Stimulated activated CD4-positive, alpha-beta T cell treated with anti-CD3 and anti-CD28 coated beads, Interleukin-4, amount 100 ng/mL, for 1 hour (primary cell): ENCODE measurements around the gene CDC26.
"Not testable (repeated sequence)": the region's sequence is repeated elsewhere in the genome, so short reads cannot be mapped to it uniquely, and the experiment has no call there.

Experiments used
- DNase-seq: peaks from one replicate; pipeline ENCODE4 v3.0.0-alpha.2; 2020

Gene CDC26

DNA sequence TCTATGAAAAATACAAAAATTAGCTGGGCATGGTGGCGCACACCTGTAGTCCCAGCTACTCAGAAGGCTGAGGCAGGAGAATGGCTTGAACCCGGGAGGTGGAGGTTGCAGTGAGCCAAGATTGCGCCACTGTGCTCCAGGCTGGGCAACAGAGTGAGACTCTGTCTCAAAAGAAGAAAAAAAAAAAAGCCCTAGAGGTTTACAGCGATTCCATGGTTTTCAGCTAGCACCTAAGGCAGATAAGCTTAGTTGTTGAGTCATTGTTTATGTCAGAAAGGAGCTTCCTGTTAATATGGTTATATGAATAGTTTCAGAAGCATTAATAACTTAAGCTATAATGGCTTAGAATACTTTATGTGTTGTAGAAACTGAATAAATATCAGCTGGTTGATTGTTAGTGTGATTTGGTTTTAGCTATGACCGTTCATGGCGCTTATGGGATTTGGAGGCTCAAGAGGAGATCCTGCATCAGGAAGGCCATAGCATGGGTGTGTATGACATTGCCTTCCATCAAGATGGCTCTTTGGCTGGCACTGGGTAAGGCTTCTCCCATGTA is 14.8 kb upstream of the CDC26 start:
- no peak for DNase-seq

DNA sequence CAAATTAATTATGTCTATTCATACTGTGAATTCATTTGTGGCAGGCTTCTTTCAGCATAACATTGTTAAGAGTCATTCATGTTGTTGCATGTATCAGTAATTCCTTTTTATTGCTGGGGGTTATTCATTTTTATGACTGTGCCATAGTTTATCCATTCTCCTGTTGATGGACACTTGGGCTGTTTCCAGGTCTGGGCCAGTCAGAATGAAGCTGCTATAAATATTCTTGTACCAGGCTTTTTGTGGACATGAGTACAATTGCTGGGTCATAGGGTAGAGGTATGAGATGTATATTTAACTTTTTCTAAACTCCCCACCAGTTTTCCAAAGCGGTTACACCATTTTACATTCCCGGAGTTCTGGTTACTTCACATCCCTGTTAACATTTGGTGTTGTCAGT is 13.7 kb upstream of the CDC26 start:
- DNase-seq = no peak

DNA sequence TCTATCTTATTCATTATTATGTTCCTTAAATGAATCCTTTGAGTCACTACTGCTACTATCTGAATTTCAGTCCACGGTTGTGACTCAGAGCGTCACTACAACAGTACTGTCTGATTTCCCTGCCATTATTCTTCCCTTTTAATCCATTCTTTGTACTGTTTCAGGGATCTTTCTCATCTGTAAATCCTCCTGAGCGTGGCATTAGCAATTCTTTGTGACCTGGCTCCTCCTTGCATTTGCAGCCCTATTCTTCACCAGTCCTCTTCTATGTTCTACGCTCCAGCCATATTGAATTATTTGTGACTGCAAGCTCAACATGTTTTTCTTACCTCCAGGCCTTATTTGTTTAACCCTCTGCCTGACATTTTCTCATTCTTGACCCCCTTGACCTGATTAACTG is 6.0 kb upstream of the CDC26 start:
- no peak for DNase-seq

DNA sequence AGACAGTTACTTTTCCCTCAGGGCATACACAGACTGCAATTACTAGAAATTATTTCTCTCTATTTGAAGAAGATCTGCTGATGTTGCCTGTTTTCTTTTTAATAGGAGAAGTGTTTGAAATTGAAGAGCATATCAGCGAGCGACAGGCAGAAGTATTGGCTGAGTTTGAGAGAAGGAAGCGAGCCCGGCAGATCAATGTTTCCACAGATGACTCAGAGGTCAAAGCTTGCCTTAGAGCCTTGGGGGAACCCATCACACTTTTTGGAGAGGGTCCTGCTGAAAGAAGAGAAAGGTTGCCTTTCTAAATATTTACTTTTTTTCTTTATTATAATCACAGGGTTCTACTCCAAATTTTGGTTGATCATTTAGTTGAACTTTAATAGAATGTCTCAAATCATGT is 3.5 kb upstream of the CDC26 start:
- no peak for DNase-seq

DNA sequence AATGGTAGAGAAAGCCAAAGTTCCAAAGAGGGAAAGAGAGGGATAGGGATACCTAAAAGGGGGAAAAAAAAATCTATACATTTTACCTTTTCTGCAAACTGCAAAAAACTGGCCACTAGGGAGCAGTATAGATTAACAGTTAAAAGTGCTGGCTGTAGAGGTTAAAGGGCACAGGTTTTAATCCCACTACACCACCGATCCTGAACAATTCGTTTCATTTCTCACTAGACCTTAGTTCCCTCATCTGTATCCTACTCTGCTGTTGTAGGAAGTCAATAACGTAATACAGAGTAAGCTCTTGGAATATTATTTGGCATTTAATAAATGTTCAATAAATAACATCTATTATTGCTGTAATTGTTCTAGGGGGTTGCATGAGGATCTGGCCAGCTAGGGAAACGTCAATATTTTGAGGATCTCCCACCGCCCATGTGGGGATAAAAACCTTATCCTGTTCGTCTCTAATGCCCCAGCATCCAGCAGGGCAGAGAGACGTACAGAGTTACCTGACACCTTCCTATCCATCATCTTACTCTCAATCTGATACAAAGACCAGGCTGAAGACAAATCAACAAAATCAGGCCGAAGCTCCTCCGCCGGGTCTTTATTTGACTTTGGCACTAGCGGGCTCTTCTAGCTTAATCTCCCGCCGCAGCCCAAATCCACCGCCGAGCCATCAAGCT is 757 bp downstream of the CDC26 start:
- no peak for DNase-seq

DNA sequence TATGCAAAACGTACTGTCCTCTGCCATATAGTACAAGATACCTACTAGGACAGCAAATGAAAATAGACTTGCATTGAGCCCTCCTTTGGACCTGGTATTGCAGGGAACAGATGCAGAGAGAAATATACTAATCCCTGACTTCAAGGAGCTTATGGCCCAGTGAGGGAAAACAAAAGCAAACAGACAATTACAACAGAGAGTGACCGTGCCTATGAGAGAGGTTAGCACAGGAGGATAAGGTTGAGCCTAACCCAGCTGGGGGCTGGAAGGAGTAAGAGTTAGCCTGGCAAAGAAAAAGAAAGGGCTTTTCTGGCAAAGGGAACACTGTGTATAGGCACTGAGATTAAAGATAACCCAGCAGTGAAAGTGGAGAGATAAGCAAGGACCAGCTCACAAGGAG is 5.5 kb downstream of the CDC26 start:
- no peak for DNase-seq

DNA sequence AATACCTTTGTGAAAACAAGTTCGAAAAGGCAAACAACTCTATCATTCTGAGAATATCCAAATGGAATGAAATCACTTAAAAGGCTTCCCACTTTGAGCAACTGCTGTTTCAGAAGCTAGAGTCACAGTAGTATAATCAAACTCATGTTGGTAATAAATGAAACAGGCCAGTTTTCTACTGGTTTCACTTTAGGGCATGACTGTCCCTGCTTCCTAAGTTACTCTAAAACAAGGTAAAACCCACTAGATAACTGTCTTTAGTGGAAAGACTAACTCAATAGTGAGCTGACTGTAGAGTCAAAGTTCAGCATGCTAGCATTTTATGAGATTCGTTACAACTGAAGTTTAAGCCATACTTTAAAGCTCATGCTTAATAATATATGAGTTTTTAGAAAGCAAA is 6.0 kb downstream of the CDC26 start:
- DNase-seq = no peak

DNA sequence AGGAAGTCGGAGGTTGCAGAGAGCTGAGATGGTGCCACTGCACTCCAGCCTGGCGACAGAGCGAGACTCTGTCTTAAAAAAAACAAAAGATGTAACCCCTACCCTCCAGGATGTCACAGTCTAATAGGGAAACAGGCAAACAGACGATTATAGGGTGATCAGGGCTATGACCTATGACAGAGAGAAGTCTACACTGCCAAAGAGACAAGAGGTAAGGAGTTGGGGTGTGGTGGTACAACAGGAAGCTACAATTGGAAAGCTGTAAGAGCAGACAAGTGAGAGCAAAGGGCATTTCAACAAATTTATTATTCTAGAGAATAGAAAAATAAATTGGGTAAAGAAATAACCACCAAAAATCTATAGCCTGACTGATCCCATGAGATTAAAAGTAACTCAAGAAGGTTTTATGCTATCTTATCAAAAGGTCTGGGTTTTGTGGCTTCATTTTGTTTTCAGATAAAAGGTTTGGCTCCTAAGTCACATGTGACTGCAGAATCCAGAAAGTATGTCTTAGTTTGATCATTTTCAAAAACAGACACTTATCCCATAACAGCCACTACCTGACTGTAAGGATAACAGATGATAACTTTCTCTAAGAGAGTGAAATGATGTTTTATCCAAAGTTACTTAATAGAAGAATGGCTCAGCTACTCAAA is 7.3 kb downstream of the CDC26 start:
- DNase-seq = no peak

DNA sequence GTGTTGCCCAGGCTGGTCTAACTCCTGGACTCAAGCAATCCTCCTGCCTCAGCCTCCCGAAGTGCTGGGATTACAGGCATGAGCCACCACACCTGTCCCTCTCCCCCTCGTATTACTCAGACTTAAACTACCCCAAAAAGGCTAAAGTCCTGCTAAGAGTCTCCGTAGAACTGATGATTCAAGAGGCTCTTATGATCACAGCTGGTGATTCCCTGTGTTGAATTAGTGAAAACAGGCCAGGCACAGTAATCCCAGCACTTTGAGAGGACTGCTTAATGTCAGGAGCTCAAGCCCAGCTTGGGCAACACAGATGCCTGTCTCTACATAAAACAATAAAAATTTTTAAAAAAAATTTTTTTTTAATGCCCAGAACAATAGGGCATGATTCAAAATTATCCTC is 9.2 kb downstream of the CDC26 start:
- DNase-seq = no peak

DNA sequence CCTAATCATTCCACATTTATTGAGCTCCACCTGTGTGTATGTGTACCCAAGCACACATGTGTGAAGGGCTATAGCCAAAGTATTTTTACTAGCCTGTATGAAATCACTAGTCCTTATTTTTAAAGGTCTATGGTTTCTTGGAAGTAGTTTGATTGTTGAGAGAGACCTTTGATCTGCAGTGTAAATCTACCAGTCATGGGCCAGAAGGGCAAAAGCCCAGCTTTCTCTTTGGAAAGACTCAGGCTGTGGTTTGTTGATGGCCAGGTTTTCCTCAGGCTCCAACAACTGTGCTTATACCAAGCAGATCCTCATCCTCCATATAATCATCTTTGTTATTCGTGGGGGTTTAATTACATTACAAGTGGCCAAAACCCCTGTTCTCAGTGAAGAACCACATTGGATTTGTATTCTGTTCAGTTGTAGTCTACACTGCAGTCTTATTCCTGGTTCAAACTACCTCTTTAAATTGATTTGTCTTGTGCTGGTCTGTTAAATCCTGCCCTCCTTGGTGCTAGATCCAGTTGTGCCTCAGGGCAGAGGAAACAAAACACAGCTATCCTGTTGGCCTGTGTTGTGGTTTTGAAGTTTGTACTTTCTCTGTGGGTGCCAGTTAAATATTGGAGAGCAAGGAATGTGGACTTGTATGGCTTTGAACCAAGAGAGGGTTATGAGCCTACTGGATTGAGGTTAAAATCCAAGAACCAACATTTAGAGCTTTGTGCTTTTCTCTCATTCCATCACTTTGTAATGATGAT is 13.3 kb downstream of the CDC26 start:
- no peak for DNase-seq

DNA sequence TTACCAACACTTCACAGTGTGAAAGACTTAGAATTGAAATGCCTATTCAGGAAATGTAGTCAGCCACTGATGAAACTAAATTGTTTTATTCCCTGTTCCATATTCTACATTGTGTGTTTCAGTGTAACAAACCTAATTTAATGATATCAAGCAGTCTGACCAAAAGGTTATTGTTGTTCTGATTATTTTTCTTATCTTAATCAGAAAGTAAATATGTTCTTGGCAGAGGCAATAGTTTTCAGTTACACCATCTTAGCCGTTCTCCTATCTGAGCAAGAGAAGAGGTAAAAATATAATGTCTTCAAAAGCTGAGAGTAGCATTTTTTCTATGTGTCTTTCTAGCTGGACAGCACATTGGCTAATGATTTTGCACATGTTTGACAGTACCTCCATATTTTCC is 17.1 kb downstream of the CDC26 start:
- no peak for DNase-seq

DNA sequence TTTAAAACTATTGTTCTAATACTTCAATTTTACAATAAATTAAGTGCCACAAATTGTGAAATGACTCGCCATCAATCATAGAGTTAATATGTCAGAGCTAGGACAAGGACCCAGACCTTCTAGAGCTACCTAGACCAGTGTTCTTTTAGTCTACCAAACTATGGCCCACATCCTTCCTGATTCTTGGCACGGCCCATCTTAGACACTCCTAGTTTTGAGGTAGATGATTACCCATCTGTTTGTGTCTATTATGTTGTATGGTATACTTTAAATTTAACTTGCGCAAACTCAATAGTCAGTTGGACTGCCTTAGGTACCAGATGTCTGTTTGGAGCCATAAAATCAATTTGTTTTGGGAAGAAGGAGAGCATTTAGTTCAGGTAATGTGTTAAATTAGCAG is 17.5 kb downstream of the CDC26 start:
- DNase-seq = no peak

DNA sequence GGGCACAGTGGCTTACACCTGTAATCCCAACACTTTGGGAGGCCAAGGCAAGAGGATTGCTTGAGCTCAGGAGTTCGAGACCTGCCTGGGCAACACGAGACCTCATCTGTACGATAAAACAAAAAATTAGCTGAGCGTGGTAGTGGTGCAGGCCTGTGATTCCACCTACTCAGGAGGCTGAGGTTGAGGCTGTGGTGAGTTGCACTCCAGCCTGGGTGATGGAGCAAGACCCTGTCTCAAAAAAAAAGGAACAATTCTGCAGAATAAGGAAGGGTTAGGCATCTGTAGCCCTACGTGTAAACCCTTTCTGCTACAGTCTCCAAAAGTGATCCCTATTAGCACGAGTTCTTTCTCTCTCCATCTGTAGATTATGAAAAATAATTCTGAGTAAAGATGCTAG is 19.9 kb downstream of the CDC26 start:
- DNase-seq = no peak

DNA sequence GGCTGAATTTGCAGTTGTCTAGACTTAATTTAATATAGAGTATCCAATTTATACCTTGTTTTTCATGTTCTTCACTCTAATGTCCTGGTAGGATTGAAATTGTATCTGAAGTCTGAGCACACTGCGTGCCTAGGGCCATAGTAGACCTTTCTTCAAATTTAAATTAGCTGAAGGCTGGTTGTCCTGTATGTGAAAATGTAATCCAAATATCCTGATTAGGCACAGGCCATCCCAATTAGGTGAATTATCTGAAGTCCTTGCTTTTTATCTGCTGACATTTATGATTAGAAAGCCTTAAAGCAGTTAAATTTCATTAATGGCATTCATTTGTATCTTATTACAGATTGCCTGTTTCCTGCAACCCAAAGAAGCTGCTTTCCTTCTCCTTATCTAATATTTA is 20.4 kb downstream of the CDC26 start:
- no peak for DNase-seq

DNA sequence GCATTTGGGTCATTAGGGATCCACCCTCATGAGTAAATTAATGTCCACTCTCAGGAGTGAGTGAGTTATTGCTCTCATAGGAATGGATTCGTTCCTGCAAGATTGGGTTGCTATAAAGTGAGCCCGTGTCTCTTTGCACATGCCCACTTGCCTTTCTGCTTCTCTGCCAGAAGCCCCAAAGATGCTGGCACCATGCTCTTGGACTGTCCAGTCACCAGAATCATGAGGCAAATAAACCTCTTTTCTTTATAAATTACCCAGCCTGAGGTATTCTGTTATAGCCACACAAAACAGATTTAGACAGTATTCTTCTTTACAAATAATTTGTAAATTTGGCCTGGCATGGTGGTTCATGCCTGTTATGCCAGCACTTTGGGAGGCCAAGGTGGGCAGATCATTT is 24.6 kb downstream of the CDC26 start:
- DNase-seq = no peak

DNA sequence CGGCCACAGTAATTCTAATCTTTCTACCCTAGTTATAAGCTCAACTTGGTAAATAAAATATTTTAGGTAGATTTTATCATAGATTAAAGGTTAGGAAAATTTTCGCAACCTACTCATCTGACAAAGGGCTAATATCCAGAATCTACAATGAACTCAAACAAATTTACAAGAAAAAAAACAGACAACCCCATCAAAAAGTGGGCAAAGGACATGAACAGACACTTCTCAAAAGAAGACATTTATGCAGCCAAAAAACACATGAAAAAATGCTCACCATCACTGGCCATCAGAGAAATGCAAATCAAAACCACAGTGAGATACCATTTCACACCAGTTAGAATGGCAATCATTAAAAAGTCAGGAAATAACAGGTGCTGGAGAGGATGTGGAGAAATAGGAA is 25.7 kb downstream of the CDC26 start:
- DNase-seq = not testable (repeated sequence)

DNA sequence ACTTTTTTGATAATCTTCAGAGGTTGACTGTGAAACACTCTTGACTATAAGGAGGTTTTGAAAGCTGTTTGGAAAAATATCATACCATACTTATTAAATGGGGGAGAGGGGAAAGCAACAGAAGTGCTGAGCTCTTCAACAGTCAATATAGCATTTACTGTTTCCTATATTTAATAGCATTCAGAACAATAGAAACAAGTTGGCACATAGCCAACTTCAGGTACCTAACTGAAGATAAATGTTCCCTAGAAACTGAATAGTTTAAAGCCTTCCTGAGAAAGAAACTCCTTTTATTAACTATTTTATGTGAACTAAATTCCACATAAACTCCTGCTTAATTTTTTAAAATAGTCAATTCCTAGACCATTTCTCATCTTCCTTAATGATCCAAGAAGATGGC is 27.7 kb downstream of the CDC26 start:
- no peak for DNase-seq

DNA sequence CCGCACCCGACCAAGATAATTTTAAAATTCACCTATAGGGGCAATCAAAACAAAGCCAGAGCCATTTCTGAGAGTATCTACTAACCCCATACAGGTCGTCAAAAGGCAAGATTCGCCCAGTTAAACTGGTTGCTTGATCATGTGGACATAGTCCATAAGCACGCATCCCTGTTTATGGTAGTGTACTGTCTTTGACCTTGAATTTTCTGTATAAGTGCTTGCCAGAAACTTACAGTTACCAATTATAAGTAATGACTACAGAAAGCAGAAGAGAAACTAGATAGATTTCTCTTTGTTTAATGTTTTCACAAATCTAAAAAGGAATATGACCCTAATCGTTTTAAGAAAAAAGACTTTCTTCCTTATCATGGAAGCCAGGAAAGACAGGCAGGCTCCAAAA is 28.4 kb downstream of the CDC26 start:
- no peak for DNase-seq

DNA sequence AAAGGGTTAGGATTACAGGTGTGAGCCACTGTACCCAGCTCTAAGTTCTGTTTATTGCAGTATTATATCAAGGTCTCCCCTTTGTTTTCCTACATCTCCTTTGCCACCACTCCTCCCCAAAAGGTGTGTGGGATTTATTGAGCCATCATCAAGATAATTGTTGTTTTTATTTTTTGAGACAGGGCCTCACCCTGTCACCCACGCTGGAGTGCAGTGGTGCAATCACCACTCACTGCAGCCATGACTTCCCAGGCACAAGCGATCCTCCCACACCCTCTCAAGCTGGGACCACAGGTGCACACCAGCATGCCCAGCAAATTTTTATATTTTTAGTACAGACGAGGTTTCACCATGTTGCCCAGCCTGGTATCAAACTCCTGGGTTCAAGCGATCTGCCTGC is 29.5 kb downstream of the CDC26 start:
- DNase-seq = no peak

DNA sequence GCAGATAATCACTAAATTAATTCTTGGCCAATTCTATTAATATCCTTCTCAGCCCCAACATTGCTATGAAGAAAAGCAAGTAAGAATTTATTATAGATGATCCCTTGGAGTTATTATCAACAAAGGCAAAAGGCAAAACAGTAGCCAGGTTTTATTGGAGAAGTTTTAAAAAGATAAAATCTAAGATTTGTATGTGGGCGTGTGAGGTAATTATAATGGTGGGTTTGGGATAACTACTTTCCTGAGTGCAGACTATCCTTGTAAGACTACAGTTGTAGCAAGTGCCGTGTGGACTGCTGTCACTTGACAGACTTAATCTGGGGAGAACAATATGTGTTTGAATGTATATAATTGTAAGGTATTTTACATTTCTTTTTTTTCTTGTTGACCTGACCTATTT is 30.8 kb downstream of the CDC26 start:
- DNase-seq = no peak

DNA sequence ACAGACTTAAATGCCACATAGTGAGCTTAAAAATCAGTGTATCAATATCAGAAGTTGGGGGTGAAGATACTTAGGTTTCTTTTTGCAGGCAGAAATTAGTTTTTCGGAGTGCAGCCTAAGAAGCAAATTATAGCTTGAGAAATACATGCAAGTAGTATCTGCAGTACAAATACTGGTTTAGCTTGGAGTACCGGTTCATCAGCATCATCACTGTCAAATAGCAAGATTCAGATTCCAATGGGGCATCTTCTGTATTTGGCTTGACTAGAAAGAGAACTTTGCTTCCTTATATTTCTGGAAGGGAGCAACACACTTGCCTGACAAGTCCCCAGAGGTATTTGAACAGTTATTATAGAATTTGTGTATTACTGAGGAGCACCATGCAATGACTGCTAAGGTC is 34.2 kb downstream of the CDC26 start:
- DNase-seq = no peak

DNA sequence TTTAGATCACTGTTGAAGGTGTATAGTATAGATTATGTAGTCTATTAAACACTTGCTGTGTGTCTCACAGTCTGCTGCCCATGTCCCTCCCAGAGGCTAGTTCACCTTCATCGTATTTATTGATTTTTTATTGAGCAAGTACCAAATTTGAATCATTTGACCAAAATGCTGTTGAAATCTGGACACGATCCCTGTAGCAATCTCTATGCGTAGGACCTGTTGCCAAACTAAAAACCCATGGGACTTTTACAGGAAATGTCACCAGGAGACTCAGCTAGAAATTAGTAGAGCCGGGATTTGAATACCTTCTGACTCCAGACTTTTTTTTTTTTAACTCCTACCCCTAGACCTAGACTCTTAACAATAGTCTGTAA is 36.5 kb downstream of the CDC26 start:
- no peak for DNase-seq

DNA sequence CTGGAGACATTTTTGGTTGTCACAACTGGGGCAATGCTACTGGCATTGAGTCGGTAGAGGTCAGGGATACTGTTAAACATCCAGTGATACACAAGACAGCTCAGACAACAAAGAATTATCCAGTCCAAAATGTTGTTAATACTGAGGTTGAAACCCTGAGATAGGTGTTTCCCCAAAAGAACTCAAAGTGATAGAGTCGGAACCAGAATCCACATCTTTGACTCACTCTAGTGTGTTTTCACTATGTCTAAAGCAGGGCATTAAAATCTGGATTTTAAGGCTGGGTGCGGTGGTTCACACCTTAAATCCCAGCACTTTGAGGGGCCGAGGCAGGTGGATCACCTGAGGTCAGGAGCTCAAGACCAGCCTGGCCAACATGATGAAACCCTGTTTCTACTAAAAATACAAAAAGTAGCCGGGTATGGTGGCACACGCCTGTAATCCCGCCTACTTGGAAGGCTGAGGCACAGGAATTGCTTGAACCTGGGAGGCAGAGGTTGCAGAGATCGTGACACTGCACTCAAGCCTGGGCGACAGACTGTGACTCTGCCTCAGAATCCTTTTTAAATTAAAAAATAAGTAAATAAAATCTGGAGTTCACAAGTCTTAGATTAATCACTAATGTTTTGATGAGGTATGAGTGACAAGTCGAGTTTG is 37.0 kb downstream of the CDC26 start:
- no peak for DNase-seq

DNA sequence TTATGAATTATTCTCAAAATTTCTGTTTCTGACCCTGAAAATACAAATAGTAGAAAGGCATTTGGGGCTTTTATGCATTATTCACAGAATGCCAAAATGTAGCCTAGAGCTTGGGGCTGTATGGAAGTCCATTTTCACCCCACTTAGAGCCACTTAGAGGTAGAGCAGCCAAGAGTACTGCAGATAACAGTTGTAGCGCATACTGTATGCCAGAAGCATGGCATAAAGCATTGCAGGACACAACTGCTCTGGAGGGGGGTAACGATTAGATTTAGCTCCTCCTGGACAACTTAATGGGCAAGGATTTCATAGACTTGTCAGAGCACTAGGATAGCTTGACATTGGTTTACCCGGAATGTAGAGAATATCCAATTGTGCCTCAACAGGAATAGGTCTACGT is 38.3 kb downstream of the CDC26 start:
- no peak for DNase-seq
